ENCODE measurements around the gene YIPF5.

Gene YIPF5
- total RNA-seq: 48.8 to 86.4 reads per million in 2 donors

DNA sequence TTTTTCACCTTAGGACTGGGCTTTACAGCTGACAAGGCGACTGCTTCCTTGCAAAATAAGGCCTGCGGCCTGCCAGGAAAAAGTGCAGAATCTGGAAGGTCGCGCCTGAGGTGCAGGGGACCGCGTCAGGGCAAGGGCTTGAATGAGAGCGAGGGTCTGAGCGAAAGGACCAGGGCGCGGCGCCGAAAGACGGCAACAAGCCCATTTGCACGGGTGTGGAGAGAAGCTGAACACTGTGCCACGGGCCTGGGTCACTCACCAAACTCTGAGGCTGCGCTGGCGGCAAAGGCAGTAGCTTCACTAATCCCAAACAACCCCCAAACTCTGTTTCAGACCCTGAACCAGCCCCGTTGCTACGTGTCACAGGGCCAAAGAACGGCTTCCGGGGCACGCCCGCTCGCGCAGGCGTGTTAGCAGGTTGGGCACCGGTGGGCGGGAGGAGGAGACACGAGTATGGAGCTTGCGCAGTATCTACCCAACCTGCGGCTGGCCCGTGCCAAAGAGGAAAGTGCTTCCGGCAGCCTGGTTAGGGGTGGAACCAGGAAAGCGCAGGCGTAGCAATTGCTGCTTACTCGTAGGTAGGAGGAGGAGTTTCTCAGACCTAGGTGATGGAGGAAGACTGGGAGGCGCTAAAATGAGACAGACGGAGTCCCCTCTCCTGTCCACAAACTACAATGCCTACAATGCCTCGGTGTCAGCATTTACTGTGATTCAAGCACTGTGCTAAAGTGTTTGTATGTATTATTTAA lies at the start of gene YIPF5, which contains the start of gene KCTD16:
TSS of gene YIPF5 (minus strand) at position 384 of the 749 bp plus-strand sequence. CDS start 704 bp downstream, outside the sequence.
TSS of gene KCTD16 (plus strand) at position 598 of the 749 bp plus-strand sequence.
- DNase-seq: peak; percentile 91 to 99 (median 98)

DNA sequence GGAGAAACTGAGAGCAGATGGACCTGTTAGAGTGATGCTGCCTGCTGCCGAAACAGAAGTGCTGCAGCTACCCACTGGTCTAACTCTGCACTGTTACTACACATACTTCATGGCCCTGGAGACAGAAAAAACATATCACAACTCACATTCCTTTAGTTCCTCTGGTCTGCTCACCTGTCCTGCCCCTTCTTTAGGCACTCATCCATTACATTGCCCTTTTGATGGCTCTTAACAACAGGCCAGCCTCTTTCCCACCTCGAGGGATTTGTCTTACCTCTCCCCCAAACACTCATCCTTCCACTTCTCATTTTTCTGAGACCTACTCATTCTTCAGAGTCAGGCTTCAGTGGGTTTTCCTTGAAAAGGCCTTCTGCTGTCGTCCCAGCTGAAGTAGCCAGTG lies 49.4 kb upstream of the YIPF5 start:
- DNase-seq: no peak

DNA sequence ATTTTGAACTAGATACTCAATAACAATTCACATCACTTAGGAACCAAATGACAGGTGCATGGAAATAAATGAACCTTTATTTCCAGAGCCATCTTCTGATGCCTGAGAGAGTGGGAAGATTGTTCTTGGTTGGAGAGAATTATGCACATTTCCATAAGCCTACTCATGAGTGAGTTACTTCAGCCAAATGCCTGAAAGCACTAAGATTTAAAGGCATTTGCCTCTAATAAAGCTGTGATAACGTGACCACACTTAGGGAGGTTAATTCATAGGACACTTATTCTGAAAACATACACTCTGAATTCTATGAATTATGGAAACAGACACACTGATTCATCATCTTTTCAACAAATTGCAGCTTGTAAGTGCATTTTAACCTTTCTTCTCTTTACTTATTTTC lies 40.2 kb upstream of the YIPF5 start:
- DNase-seq: no peak

DNA sequence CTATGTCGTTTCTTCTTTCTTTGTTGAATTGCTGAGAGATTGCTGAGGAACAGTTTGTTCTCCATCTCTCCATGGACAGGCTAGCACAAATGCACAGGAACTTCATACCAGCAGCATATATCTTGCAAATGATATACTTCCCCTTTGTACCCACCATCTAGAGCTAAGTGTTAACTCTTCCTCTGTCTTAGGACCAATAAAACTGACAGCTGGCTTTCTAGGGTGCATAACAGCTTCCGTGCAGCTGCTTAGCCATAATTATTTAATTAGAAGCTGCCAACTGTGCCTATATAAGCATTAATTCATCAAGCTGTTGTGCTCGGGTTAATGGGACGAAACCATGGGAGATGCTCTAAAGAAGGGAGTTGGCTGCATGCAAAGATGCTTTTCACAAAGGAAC lies 38.9 kb upstream of the YIPF5 start:
- DNase-seq: no peak

DNA sequence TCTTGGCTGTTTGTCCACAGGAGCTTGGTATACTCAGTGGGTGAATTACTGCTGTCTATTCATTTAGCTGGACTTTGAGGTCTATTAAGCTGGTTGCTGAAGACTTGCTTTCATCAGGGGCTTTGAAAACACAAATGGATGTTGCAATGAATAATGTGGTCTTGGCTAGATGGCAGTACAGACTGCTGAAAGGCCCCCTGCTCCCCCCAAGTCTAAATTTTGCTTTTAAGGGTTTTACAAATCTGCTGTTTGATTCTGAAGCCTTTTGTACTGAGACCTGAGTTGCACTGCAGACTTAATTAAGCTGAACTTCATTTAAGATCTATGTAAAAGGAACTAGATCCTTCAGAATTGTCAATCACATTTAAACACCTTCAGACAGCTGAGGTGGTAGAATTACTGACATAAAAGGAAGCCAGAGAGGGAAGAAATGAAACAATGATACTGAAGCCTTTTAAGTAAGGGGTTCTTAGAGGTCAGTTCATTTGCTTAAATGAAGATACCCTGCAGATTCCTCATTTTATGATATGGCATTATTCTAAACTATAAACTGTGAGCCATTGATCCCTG lies 37.5 kb upstream of the YIPF5 start:
- DNase-seq: no peak

DNA sequence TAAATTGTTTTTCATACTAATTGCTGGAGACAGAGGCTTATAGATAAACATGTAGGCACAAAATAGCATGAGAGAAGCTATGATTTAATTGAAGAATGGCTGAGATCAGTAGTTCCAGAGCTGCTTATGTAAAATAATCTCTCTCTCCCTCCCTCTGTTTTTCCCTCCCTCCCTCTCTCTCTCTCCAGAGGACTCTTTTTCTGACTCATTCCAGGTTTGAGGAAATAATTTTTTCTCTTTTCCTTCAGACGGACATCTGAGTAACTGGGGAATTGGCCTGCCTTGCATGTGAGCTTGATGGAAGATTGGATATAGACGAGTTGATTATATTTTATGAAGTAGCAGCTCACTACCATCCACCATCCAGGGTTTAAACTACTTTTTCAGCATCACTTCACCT lies 35.7 kb upstream of the YIPF5 start:
- no peak for DNase-seq

DNA sequence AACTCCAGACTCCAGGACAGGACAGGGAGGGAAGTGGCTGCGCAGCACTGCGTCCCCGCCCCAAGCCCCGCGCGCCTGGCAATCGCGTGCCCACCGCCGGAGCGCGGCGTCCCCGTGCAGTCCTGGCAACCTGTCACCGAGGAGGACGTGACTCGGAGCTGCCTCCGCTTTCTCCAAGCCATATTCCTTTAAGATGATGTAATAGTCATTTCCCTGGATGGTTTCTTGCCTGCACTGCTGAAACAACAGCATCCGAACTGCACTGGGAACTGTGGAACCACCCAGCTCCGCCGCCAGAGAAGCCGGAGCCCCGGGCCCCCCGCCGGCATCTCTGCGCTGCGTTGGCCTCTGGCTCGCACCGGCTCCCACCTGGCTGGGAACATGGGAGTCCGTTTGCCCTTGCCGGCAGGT lies 34.7 kb upstream of the YIPF5 start:
- no peak for DNase-seq

DNA sequence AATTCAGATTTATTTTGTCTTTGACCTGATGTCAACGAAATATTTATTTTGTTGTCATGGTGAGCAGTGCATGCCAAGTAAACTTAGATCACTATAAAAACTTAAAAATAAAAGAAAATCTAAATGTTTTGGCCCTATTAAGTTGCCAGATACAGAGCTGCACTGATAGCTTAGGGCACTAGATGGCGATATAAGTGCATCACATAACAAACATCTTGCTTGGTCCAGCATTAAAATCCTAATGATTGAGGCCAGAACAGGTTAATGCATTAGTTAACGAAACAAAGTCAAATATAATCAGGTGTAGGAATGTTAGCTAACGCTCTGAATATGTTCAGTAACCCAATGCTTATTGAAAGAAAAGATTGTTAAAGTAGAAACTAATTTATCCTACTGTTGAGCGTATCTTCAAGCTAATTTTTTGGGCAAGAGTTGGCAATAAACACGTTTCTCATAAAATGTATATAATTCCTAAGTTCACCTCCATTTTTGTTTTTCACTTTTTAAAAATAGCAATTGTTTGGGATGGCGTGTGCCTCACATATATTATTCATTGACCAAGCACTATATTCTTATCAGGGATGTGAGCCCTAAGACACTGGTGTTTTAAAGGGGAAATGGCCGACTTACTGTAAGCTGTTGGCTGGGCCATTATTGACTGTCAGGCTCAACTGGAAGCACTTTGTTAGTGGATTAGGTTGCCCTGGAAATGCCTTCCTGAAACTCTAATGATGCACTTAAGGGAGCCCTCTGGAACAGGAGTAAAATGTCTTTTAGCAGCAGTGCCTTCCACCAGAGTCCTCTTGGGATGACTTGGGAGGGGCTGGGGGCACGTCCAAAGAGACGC lies 33.5 kb upstream of the YIPF5 start:
- peak in 2 of 5 experiments; percentile 6 to 44 for DNase-seq

DNA sequence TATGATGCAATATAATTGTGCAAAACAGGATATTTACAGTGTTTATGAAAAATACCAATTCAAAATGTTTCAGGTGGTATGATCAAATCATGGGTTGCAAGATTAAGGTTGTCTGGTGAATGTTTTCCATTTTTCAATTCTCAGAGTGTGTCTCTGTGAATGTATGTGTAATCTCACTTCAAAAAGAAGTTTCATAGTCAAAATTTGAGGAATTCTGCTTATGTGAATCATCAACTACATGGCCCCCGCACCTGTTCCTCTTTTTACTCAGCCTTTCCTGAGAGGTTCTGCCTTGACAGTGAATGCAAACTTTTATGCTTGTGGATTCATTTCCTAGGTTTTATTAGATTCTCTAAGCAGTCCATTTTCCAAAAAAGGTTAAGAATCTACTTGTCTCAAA lies 32.3 kb upstream of the YIPF5 start:
- no peak for DNase-seq

DNA sequence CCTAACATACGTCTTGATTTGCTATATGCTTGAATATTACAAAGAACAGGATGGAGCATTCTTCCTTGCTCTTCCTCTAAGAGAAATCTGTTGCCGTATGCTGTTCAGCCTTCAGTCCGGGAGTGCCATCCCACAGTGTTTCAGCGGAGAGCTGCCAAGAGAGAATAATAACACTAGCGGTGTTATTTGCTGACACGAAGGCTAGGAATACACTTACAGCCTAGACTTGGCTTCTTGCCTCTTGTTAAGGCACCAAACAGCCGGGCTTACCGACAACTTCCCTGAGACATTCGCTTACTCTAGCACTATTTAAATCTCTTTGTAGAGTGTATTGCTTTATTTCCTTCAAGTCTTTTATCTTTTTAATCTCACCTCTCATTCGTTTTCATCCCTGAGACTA lies 31.6 kb upstream of the YIPF5 start:
- no peak for DNase-seq

DNA sequence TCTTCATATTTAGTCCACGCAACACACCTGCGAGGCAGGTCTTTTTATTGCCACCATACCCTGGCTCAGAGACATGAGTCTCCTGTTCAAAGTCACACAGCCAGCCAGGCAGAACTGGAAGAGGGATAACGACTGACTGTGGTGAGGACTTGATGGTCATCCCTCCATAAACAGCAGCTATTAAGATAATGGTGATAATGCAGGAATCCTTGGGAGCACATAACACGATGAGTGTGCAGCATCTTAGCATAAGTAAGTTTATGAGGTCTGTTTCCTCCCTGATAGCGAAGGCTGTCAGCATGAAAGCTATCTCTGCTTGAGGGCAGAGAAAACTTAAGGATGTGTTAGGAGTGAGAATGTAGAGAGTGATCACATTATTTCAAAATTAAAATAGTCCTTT lies 31.1 kb upstream of the YIPF5 start:
- DNase-seq: no peak

DNA sequence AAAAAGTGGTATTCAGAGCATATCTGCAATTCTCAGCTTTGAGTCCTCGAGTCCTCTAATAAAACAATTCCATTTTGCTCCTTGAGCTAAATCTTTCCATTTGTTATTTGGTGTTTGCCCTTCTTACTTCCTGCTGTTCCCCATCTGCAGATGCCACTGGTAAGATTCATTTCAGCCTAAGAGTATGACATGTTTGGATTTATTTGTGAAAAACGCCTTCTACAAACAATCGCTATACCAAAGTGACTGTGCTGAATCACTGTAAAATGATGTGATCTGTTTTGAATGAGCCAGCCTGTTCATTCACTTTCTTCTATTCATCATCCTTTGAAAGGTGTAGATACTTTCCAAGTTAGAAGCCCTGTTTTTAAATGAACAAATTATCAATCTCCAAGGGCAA lies 27.9 kb upstream of the YIPF5 start:
- no peak for DNase-seq

DNA sequence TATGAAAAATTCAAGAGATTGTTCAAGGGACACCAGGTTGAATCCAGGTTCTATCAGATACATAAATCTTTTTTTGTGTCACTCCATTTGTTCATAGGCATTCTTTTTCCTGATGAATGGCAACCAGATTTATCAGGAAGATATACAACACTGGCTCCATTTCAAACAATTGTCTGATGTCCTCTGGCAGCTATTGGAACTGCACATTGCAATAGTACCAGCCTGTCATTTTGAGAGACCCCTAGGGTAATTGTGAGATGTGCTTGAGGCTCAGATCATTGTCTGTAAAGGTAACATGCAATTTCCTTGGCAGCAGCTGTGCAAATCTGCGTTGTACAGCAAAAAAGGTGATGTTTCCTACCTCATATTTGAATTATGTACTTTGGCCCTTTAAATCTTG lies 26.2 kb upstream of the YIPF5 start:
- no peak for DNase-seq

DNA sequence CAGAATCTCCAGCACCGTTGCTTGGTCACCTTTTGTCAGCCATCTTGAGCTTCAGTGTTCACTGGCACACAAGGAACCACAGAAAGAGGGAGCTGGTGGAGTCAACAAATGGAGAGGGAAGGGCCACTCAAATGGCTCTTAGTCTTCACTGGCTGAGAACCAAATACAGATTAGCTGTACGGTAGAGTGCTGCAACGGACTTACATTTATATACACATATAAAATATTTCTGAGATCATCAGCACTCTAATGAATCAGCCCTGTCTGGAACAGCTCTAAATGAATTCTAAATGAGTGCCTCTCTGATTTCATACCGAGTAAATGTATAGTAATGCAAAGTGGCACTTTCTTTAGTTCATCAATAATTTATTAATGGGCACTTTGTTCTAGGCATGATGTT lies 25.0 kb upstream of the YIPF5 start:
- DNase-seq: no peak

DNA sequence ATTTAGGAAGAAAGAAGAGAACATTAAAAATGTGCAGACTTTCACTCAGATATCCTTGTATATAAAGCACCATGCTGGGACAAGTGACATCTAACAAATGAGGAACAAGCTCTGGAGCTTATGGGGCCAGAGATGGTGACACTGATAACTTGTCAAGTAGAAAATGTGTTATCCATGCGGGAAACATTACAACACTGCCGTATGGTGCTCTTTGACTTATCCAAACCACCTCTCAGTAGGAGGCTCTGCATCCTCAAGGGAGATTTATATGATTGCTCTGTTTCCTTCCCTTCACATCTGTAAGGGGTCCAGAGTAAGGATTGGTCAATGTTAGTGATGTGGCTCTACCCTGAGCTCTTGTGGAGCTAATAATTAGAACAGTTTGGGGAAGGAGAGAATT lies 23.7 kb upstream of the YIPF5 start:
- DNase-seq: no peak

DNA sequence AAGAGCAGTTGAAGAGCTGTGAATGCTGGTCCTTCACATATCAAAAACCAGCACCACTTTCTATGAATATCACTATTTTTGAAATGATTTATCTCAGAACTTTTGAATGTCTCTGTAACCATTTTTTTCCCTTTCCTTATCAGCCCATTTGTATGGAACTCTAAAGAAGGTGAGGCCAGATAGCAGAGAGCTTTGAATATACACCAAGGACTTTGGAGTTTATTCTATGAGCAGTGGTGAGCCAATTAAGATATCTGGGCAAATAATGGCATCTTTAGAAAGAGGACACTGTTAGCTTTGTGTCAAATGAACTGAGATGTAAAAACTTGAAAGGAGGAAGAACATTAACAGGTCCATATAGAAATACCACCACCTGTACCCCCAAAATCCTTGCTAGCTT lies 22.2 kb upstream of the YIPF5 start:
- DNase-seq: no peak

DNA sequence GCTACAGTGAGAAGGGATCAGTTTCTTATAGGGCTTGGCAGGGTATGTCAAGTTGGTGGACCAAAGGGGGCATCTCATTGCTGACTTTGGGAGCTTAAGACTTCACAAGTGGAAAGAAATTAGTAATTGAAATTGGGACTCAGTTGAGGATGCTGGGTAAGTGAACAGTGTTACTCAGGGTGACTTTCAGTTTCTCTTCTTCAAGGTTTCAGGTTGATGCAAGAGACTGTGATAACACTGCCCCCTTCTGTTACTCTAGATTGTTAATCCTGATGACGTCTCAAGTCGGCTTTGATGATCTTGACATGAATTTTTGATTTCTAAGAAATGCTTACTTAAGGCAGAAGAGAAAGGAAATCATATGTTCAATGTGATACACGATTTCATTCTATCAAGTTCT lies 21.5 kb upstream of the YIPF5 start:
- DNase-seq: peak in 2 of 5 experiments; percentile 70 to 91

DNA sequence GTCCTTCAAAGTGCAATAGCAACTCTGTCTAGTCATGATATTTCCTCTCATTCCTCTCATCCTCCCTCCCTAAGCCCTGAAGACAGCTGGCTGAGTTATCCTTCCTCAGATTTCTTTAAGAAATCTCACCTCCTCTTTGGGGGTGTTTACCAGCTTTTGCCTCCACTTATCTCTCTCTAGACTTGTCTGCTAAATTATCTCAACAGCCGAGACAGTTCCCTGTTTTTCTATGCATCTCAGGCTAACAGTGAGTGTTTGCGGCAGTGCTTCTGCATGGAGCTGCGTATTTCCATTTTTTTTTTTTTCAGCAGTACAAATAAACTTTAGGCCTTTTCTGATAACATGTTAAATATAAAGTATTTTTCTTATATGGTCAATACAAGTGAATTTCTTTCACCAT lies 21.1 kb upstream of the YIPF5 start:
- DNase-seq: no peak

DNA sequence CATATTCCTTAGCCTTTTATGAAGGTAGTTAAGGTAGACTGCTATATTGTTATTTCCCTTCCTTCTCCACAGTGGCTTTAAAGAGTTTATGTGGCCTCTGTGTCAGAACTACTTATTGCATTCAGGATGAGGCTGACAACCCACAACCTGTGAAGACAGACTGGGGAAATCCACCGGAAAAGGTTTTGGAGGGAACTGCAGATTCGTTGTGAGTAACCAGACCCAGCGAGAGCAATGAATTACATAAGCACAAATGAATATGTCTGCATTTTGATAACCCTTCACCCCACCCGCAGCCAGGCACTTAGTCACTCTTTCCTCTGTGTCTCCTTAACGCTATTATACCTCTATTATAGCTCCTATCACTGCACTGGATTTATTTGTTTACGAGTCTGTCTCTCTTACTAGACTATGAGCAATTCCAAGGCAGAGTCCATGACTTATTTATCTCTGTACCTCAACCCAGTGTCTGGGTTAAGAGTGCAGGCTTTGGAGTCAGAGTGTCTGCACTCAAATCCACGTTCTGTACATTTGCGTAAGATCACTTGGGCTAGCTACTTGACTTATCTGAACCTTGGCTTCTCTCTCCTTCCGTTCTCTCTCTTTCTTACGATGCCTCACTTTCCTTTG lies 19.5 kb upstream of the YIPF5 start:
- DNase-seq: peak; percentile 17 to 95 (median 67)

DNA sequence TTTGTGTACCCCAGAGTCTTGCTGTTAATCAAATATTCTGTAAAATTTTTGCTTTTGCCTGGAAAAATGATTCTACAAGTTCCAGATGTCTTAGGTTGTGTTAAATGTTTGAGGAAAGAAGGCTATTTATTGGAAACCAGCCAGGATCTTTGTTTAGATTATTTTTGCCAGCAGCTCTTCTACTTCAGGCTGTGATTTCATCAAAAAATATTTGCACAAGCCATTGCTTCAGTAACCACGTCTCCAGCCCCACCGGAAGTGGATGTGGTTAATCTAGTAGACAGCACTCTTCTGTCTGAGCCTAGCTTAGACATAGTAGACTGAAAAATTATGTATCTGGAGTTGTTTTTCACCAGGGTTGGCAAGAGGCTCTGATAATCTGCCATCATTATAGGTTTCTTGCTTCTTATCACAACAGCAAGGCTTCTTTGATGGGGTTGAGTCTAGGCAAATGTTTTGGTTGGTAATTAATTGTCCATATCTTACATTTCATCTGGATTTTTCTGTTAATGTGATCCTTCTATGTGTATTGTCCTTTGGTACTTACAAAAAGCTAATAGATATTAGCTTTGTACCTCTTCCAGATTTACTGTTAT lies 17.3 kb upstream of the YIPF5 start:
- peak; percentile 35 to 94 (median 75) for DNase-seq

DNA sequence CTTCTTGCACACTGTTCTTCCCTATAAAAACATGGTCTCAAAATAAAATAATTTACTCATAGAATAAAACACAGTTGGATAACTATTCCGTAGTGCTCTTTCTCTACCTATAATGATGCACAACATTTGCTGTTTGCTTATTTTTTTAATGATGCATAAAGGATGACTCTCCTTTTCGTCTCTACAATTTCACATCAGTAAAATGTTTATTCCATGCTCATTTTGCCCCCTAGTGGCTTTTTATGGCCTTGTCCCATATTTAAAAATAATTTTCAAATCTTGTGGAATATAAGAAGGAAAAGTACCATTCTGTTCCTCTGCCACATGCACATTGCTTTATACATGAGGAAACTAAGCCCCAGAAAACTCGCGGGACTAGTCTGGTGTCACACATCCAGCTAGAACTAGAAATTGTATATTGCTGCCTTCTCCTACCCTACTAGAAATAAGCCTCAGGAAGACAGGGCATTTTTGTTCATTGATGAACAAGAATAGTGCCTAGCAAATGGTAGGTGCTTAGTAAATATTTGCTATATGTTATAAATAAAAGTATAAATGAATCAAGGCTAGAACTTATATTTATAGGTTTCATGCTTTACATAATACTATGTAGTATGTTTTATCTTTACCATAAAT lies 12.9 kb upstream of the YIPF5 start:
- peak in 2 of 5 experiments; percentile 16 to 22 for DNase-seq

DNA sequence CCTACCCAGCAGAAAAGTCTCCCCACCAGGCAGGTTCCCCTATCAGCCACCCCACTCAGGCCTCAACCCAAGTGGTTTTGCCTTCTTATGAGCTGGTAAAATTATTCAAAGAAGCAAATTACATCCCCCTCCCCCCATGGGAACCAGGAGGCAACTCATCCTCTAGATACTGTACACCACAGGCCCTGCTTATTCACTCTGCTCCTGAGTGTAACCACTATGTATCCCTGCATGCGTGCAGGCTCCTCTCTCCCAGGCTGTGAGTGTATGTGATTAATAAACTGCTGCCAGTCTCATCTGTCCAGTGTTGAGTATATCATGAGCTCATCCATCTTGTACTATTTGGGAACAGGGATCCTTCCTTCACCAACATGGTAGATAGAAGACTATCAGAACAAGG lies 8.8 kb upstream of the YIPF5 start:
- no peak for DNase-seq
